Inferior parietal cortex (tissue), 1 donor: ENCODE measurements around the gene COMMD10.
"Not testable (repeated sequence)": the region's sequence is repeated elsewhere in the genome, so short reads cannot be mapped to it uniquely, and the experiment has no call there.

Experiments used
- DNase-seq: peaks from one replicate; pipeline ENCODE4 v3.0.0-alpha.2; 2016; ENCODE audit errors: extremely low spot score

The COMMD10 gene

GRCh38 chr5:116097301-116097700 lies 12.5 kb downstream of the COMMD10 start:
- DNase-seq, result no peak

- no peak for DNase-seq
These were observed 14.2 kb downstream of the COMMD10 start for GRCh38 chr5:116098998-116099397.

GRCh38 chr5:116104941-116105340 lies 20.1 kb downstream of the COMMD10 start:
- not testable (repeated sequence) for DNase-seq

GRCh38 chr5:116115163-116115562 lies 30.3 kb downstream of the COMMD10 start:
- no peak for DNase-seq

GRCh38 chr5:116130471-116130870 lies 45.6 kb downstream of the COMMD10 start:
- no peak for DNase-seq

GRCh38 chr5:116130976-116131375 lies 46.2 kb downstream of the COMMD10 start:
- no peak for DNase-seq

- DNase-seq, result no peak
These were observed 48.5 kb downstream of the COMMD10 start for GRCh38 chr5:116133281-116133680.

GRCh38 chr5:116135344-116135743 lies 50.5 kb downstream of the COMMD10 start:
- DNase-seq, result no peak

- DNase-seq, result peak; percentile 94
These were observed 52.9 kb downstream of the COMMD10 start for GRCh38 chr5:116137544-116138378.

GRCh38 chr5:116142495-116142894 lies 57.7 kb downstream of the COMMD10 start:
- DNase-seq, result no peak

- no peak for DNase-seq
These were observed 59.3 kb downstream of the COMMD10 start for GRCh38 chr5:116144103-116144502.

GRCh38 chr5:116144991-116145390 lies 60.2 kb downstream of the COMMD10 start:
- no peak for DNase-seq

GRCh38 chr5:116145416-116145815 lies 60.6 kb downstream of the COMMD10 start:
- DNase-seq, result no peak

- DNase-seq, result no peak
These were observed 67.3 kb downstream of the COMMD10 start for GRCh38 chr5:116152169-116152568.

GRCh38 chr5:116153687-116154174 lies 68.9 kb downstream of the COMMD10 start:
- no peak for DNase-seq

GRCh38 chr5:116154252-116154651 lies 69.4 kb downstream of the COMMD10 start:
- DNase-seq, result no peak

- DNase-seq, result no peak
These were observed 70.1 kb downstream of the COMMD10 start for GRCh38 chr5:116154931-116155330.

- no peak for DNase-seq
These were observed 73.1 kb downstream of the COMMD10 start for GRCh38 chr5:116157902-116158301.

- DNase-seq, result no peak
These were observed 74.2 kb downstream of the COMMD10 start for GRCh38 chr5:116159006-116159405.

- DNase-seq, result no peak
These were observed 89.3 kb downstream of the COMMD10 start for GRCh38 chr5:116174111-116174510.

- DNase-seq, result no peak
These were observed 91.3 kb downstream of the COMMD10 start for GRCh38 chr5:116176121-116176520.

GRCh38 chr5:116178925-116179324 lies 94.1 kb downstream of the COMMD10 start:
- DNase-seq, result no peak

GRCh38 chr5:116209166-116209565 lies 124.3 kb downstream of the COMMD10 start:
- no peak for DNase-seq

GRCh38 chr5:116212225-116212624 lies 127.4 kb downstream of the COMMD10 start:
- no peak for DNase-seq
